Spleen (tissue), 11 donors: Measurements from ENCODE around the gene RAI2. TPM values are rescaled to one million over a fixed set of nuclear protein-coding genes. Genes with fewer than 3 reads are reported as not detected.

Source experiments
- DNase-seq: peaks from one replicate; pipeline ENCODE4 v3.0.0-alpha.2; 2020
- H3K27ac ChIP-seq, 8 donors: fragments of 200-600 bp; sonication (generic) in 7 of 8; 1 replicate in 4 of 8; 2 replicates in 4 of 8; pipeline versions ENCODE4 v1.5.0 to v1.8.0; 2016 to 2021; ENCODE audit warnings: inconsistent platforms in 4 of 8, mild to moderate bottlenecking in 4 of 8, moderate library complexity in 1 of 8
- H3K27me3 ChIP-seq, 7 donors: fragments of 200-600 bp; sonication (generic) in 6 of 7; replicated peaks in 1 of 7; 1 replicate in 4 of 7; 2 replicates in 3 of 7; pipeline versions ENCODE4 v1.5.0 to v1.8.0; 2016 to 2021; ENCODE audit warnings: inconsistent platforms in 3 of 7, mild to moderate bottlenecking in 1 of 7
- H3K36me3 ChIP-seq, 6 donors: fragments of 200-600 bp; sonication (generic) in 5 of 6; 1 replicate in 4 of 6; 2 replicates in 2 of 6; pipeline versions ENCODE4 v1.5.0 to v1.8.0; 2016 to 2021; ENCODE audit warnings: inconsistent platforms in 2 of 6
- H3K4me1 ChIP-seq, 6 donors: fragments of 200-600 bp; sonication (generic) in 5 of 6; 1 replicate in 3 of 6; 2 replicates in 3 of 6; pipeline versions ENCODE4 v1.5.0 to v1.8.0; 2016 to 2021; ENCODE audit warnings: inconsistent platforms in 3 of 6
- H3K4me3 ChIP-seq, 8 donors: fragments of 200-600 bp; sonication (generic) in 7 of 8; 1 replicate in 4 of 8; 2 replicates in 4 of 8; pipeline versions ENCODE4 v1.5.0 to v1.8.0; 2016 to 2021; ENCODE audit warnings: inconsistent platforms in 4 of 8, mild to moderate bottlenecking in 4 of 8, moderate library complexity in 2 of 8
- H3K9me3 ChIP-seq, 8 donors: fragments of 200-600 bp; sonication (generic) in 7 of 8; 1 replicate in 4 of 8; 2 replicates in 4 of 8; pipeline versions ENCODE4 v1.5.0 to v1.8.0; 2016 to 2021; ENCODE audit warnings: inconsistent platforms in 4 of 8
- CTCF ChIP-seq, 11 experiments: fragments of 200-600 bp in 7 of 11; fragments of 450-650 bp in 4 of 11; sonication (generic) in 4 of 11; IDR thresholded peaks in 8 of 11; conservative IDR thresholded peaks in 3 of 11; 1 replicate in 7 of 11; 2 replicates in 4 of 11; pipeline versions ENCODE4 v1.4.0 to v1.8.0; 2016 to 2021; ENCODE audit warnings: antibody characterized with exemption in 11 of 11, inconsistent platforms in 4 of 11, mild to moderate bottlenecking in 1 of 11
- POLR2A ChIP-seq, 3 donors: fragments of 450-650 bp; IDR thresholded peaks; one replicate each; pipeline ENCODE4 v1.5.1; 2017; ENCODE audit warnings: antibody characterized with exemption in 3 of 3, mild to moderate bottlenecking in 1 of 3
- POLR2AphosphoS5 ChIP-seq, 3 donors: sonication (generic); formaldehyde crosslinking; IDR thresholded peaks; one replicate each; pipeline ENCODE4 v1.5.1; 2017; ENCODE audit warnings: antibody characterized with exemption in 3 of 3
- WGBS, 5 donors: extraction: QIAGEN DNeasy Blood & Tissue Kit in 3 of 5; methylation state at CpG; one replicate each; pipeline versions ENCODE4 v1.1.5 to v1.1.7; 2013 to 2018; 5-methylcytosine and 5-hydroxymethylcytosine counted together
- intact Hi-C: fragments of 100-400 bp; cut with DNase I; formaldehyde crosslinking; loops from one replicate; pipeline ENCODE4 v1.15.0; 2023; ENCODE audit warnings: low total_unique reads
- polyA plus RNA-seq, 3 donors: library from polyadenylated mRNA; stranded (reverse); fragments of 200-250 nt; gene quantifications; one replicate each; pipeline ENCODE4 v1.2.1, GENCODE V29; 2013
- total RNA-seq, 7 donors: library from RNA; depleted of rRNA in 3 of 7; stranded (reverse); fragments of >200 nt in 3 of 7; fragmentation: NEBNext Ultra II Directional in 4 of 7; extraction: Animal tissue kit (Norgen Biotek cat#: 25700) in 4 of 7; gene quantifications; one replicate each; pipeline versions ENCODE4 v1.1.0 to v1.2.1, GENCODE V29; 2016 to 2021
- donor health status: healthy with polysubstance abuse.
- donor health status: DM: no; HTN: no; CAD: no; lungs with moderate emphysema.
- donor health status: DM: no; HTN: no; CAD: no.
- donor health status: Bipolar disorder and iron deficiency.
- donor health status: healthy.
- donor health status: DM: no; HTN: no; CAD: no.
- donor health status: DM: yes; HTN: yes; CAD: no.

RAI2 gene
- total and polyA plus RNA-seq, 10 donors = 2.2 to 6.3 (median 4.0) TPM

GRCh38 chrX:17817251-17817650 is 43.8 kb downstream of the RAI2 start:
- intact Hi-C loops = no loop called here
- Histone ChIP-seq H3K4me3 (no peak overlapping the region), H3K9me3 (no peaks in the 10 kb centered on the region), H3K36me3 (no peaks in the 10 kb centered on the region), H3K27me3 (peaks cover 0 to 2% (median 0%) of the 10 kb centered on the region in 7 donors), H3K27ac (no peak overlapping the region), H3K4me1 (no peaks in the 10 kb centered on the region)
- no peak for DNase-seq
- WGBS, 5 donors = 50 to 80% (median 67%) methylated on average over 1 of the region's 1 CpG
- TF ChIP-seq CTCF (IDR thresholded peaks at IDR 0.05 in 8 of 11, conservative IDR thresholded peaks at IDR 0.05 in 3 of 11) (no peak), POLR2A (IDR thresholded peaks at IDR 0.05) (no peak), POLR2AphosphoS5 (IDR thresholded peaks at IDR 0.05) (no peak)

GRCh38 chrX:17814557-17814956 is 46.5 kb downstream of the RAI2 start:
- Histone ChIP-seq H3K36me3 (no peaks in the 10 kb centered on the region), H3K27ac (no peak overlapping the region), H3K27me3 (peaks cover 0 to 3% (median 0%) of the 10 kb centered on the region in 7 donors), H3K4me3 (no peak overlapping the region), H3K9me3 (no peaks in the 10 kb centered on the region), H3K4me1 (no peaks in the 10 kb centered on the region)
- WGBS, 5 donors = 34 to 72% (median 57%) methylated on average over 3 of the region's 3 CpGs
- no peak for DNase-seq
- intact Hi-C loops = no loop called here
- no peak for TF ChIP-seq CTCF (IDR thresholded peaks at IDR 0.05 in 8 of 11, conservative IDR thresholded peaks at IDR 0.05 in 3 of 11)
- no peak for TF ChIP-seq POLR2AphosphoS5 (IDR thresholded peaks at IDR 0.05)
- no peak for TF ChIP-seq POLR2A (IDR thresholded peaks at IDR 0.05)

GRCh38 chrX:17814059-17814458 is 47.0 kb downstream of the RAI2 start:
- H3K27ac ChIP-seq = no peak overlapping the region
- no peaks in the 10 kb centered on the region for H3K9me3 ChIP-seq
- H3K36me3 ChIP-seq = no peaks in the 10 kb centered on the region
- DNase-seq = no peak
- no peak overlapping the region for H3K4me3 ChIP-seq
- peaks cover 0 to 3% (median 0%) of the 10 kb centered on the region in 7 donors for H3K27me3 ChIP-seq
- 69 to 92% (median 79%) methylated on average over 3 of the region's 3 CpGs for WGBS, 5 donors
- no peaks in the 10 kb centered on the region for H3K4me1 ChIP-seq
- intact Hi-C loops = no loop called here
- no peak for TF ChIP-seq CTCF (IDR thresholded peaks at IDR 0.05 in 8 of 11, conservative IDR thresholded peaks at IDR 0.05 in 3 of 11)
- TF ChIP-seq POLR2A (IDR thresholded peaks at IDR 0.05) = no peak
- no peak for TF ChIP-seq POLR2AphosphoS5 (IDR thresholded peaks at IDR 0.05)

- Histone ChIP-seq H3K36me3 (no peaks in the 10 kb centered on the region), H3K9me3 (no peaks in the 10 kb centered on the region), H3K27ac (no peak overlapping the region), H3K27me3 (peaks cover 0 to 3% (median 0%) of the 10 kb centered on the region in 7 donors), H3K4me3 (no peak overlapping the region), H3K4me1 (no peaks in the 10 kb centered on the region)
- intact Hi-C loops = no loop called here
- no peak for DNase-seq
- 68 to 86% (median 81%) methylated on average over 3 of the region's 3 CpGs for WGBS, 5 donors
- TF ChIP-seq CTCF (IDR thresholded peaks at IDR 0.05 in 8 of 11, conservative IDR thresholded peaks at IDR 0.05 in 3 of 11) (no peak), POLR2A (IDR thresholded peaks at IDR 0.05) (no peak), POLR2AphosphoS5 (IDR thresholded peaks at IDR 0.05) (no peak)
Measured at GRCh38 chrX:17813277-17813676, 47.8 kb downstream of the RAI2 start.
